Measurements from ENCODE around the gene RAB28. TPM values are rescaled to one million over a fixed set of nuclear protein-coding genes. Genes with fewer than 3 reads are reported as not detected.

Gene RAB28
- total RNA-seq, 1 donor from 2014 or later, result 25.9 TPM

GRCh38 chr4:13524504-13525243 lies 40.5 kb upstream of the RAB28 start:
- peaks cover 22% of the 10 kb centered on the region for H3K9me3 ChIP-seq (replicated peaks)
- no peak overlapping the region for H3K4me3 ChIP-seq
- intact Hi-C loops (cut with micrococcal nuclease), result no loop called here
- peaks cover 100% of the 10 kb centered on the region for H3K27me3 ChIP-seq (ENCODE audit: low read depth)
- no peak for TF ChIP-seq CTCF (IDR thresholded peaks at IDR 0.05; ENCODE audit: borderline replicate concordance)
- no peak for DNase-seq
- no peak overlapping the region for H3K27ac ChIP-seq (replicated peaks)
- H3K4me1 ChIP-seq, result peaks cover 19% of the 10 kb centered on the region
- no peaks in the 10 kb centered on the region for H3K36me3 ChIP-seq

GRCh38 chr4:13523591-13524503 lies 39.7 kb upstream of the RAB28 start:
- intact Hi-C loops (cut with micrococcal nuclease), result no loop called here

GRCh38 chr4:13523105-13523477 lies 39.0 kb upstream of the RAB28 start:
- Histone ChIP-seq H3K36me3 (no peaks in the 10 kb centered on the region), H3K4me3 (peak overlapping the region; percentile 46), H3K4me1 (peaks cover 19% of the 10 kb centered on the region), H3K27ac (replicated peaks) (no peak overlapping the region), H3K9me3 (replicated peaks) (peaks cover 22% of the 10 kb centered on the region), H3K27me3 (ENCODE audit: low read depth) (peaks cover 100% of the 10 kb centered on the region)
- DNase-seq, result no peak
- TF ChIP-seq CTCF (IDR thresholded peaks at IDR 0.05; ENCODE audit: borderline replicate concordance), result no peak
- intact Hi-C loops (cut with micrococcal nuclease), result no loop called here

More at GRCh38 chr4:13523591-13524503, 39.7 kb upstream of the RAB28 start:
- no peak overlapping the region for H3K27ac ChIP-seq (replicated peaks)
- no peaks in the 10 kb centered on the region for H3K36me3 ChIP-seq
- TF ChIP-seq CTCF (IDR thresholded peaks at IDR 0.05; ENCODE audit: borderline replicate concordance), result no peak
- H3K9me3 ChIP-seq (replicated peaks), result peaks cover 22% of the 10 kb centered on the region
- no peak for DNase-seq
- no peak overlapping the region for H3K4me3 ChIP-seq
- peaks cover 19% of the 10 kb centered on the region for H3K4me1 ChIP-seq
- peaks cover 100% of the 10 kb centered on the region for H3K27me3 ChIP-seq (ENCODE audit: low read depth)

- peaks cover 22% of the 10 kb centered on the region for H3K9me3 ChIP-seq (replicated peaks)
- no peak for DNase-seq
- H3K4me1 ChIP-seq, result peaks cover 13% of the 10 kb centered on the region
- H3K36me3 ChIP-seq, result no peaks in the 10 kb centered on the region
- no peak overlapping the region for H3K27ac ChIP-seq (replicated peaks)
- H3K4me3 ChIP-seq, result peak overlapping the region; percentile 46
- intact Hi-C loops (cut with micrococcal nuclease), result no loop called here
- peaks cover 100% of the 10 kb centered on the region for H3K27me3 ChIP-seq (ENCODE audit: low read depth)
- no peak for TF ChIP-seq CTCF (IDR thresholded peaks at IDR 0.05; ENCODE audit: borderline replicate concordance)
Measured at GRCh38 chr4:13522282-13523104, 38.4 kb upstream of the RAB28 start.

GRCh38 chr4:13521047-13521446 lies 36.9 kb upstream of the RAB28 start:
- no peak for DNase-seq
- Histone ChIP-seq H3K9me3 (replicated peaks) (peaks cover 22% of the 10 kb centered on the region), H3K36me3 (no peaks in the 10 kb centered on the region), H3K4me3 (no peak overlapping the region), H3K27ac (replicated peaks) (no peak overlapping the region), H3K27me3 (ENCODE audit: low read depth) (peaks cover 100% of the 10 kb centered on the region), H3K4me1 (peaks cover 12% of the 10 kb centered on the region)
- no peak for TF ChIP-seq CTCF (IDR thresholded peaks at IDR 0.05; ENCODE audit: borderline replicate concordance)
- intact Hi-C loops (cut with micrococcal nuclease), result no loop called here

All from left ventricle myocardium inferior (tissue), 1 donor.